AG09309 (cell line): ENCODE measurements around the gene PLEKHO2.

Experiments used
- DNase-seq: peaks from one replicate; pipeline ENCODE4 v3.0.0-alpha.2; 2010; ENCODE audit warnings: low read depth
- H3K4me3 ChIP-seq: 2 replicates; pipeline ENCODE4 v1.5.1; 2011; ENCODE audit warnings: mild to moderate bottlenecking, low read depth, low read length, moderate library complexity; ENCODE audit not compliant: control insufficient read depth
- TF ChIP-seq, protein P1 (sequence below): IDR thresholded peaks from 2 replicates; pipeline ENCODE4 v1.5.1; 2011; ENCODE audit warnings: mild to moderate bottlenecking, low read depth, low read length, inconsistent platforms; ENCODE audit not compliant: insufficient read depth, control insufficient read depth; ENCODE audit errors: missing control alignments

Gene PLEKHO2

GRCh38 chr15:64891561-64891960, 49.8 kb downstream of the PLEKHO2 start:
- H3K4me3 ChIP-seq: no peak overlapping the region
- DNase-seq: no peak
- TF ChIP-seq, protein P1, sequence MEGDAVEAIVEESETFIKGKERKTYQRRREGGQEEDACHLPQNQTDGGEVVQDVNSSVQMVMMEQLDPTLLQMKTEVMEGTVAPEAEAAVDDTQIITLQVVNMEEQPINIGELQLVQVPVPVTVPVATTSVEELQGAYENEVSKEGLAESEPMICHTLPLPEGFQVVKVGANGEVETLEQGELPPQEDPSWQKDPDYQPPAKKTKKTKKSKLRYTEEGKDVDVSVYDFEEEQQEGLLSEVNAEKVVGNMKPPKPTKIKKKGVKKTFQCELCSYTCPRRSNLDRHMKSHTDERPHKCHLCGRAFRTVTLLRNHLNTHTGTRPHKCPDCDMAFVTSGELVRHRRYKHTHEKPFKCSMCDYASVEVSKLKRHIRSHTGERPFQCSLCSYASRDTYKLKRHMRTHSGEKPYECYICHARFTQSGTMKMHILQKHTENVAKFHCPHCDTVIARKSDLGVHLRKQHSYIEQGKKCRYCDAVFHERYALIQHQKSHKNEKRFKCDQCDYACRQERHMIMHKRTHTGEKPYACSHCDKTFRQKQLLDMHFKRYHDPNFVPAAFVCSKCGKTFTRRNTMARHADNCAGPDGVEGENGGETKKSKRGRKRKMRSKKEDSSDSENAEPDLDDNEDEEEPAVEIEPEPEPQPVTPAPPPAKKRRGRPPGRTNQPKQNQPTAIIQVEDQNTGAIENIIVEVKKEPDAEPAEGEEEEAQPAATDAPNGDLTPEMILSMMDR: no peak

DNA sequence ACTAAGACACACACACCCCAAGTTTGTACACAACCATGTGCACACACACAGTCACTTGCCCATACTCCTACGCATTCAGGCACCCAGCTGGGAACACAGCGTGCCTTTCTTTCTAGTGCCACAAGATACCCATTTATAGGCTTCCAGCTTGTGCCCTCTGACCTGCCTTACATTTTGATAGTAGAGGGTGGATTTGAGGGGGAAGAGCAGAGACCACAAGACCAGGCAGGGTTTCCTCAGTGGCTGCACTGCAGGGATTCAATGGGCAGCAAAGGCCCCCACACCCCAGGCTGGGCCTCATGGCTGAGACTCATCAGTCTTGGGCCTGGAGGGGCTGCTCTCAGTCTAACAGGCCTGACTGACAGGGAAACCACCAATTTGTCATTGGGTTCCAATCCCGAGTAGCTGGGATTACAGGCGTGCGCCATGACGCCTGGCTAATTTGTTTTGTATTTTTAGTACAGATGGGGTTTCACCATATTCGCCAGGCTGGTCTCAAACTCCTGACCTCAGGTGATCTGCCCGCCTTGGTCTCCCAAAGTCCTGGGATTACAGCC, 51.2 kb downstream of the PLEKHO2 start:
- TF ChIP-seq, protein P1: no peak
- no peak overlapping the region for H3K4me3 ChIP-seq

DNA sequence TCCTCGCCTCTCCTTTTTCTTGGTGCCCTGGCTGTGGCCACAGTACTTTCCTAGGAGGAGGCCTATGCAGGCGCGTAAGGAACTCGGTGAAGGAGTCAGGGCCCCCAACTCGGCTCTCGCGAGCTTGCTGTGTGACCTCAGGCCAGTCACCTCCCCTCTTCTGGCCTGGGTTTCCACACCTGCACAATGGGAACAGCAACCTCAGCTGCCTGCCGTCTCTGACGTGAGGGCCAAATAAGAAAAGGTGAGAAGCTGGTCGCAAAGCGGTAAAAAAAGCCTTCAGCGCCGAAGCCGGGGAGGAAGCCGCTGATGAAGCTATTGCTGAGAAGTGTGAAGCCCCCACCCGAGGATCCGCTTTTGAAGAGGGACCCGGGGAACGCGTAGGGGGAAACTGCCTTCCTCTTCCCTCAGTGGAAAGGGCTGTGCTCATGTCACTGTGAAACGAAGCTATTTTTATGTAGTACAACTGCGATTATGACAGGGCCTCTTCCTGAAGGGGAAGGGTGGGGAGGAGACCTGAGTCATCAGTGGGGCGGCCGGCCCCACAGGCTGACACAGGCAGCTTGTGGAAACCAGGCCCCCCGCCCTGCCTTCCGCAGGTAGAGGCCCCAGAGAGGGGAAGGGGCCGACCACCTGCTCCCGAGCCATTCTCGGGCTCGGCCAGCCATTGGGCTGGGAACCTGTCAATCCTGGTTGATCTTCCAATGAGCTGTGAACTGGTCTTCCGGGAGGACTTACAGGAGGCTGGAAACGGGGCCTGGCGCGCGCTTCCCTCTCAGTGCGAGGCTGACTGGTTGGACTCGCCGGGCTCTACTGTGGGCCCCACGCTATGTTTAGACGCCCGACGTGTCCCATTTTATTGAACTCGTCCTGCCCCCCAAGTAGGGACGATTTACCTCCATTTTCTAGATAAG, 52.0 kb downstream of the PLEKHO2 start:
- H3K4me3 ChIP-seq: no peak overlapping the region
- DNase-seq: peak; percentile 54
- TF ChIP-seq, protein P1: no peak

More for the DNA sequence above, 51.2 kb downstream of the PLEKHO2 start:
- no peak for DNase-seq

DNA sequence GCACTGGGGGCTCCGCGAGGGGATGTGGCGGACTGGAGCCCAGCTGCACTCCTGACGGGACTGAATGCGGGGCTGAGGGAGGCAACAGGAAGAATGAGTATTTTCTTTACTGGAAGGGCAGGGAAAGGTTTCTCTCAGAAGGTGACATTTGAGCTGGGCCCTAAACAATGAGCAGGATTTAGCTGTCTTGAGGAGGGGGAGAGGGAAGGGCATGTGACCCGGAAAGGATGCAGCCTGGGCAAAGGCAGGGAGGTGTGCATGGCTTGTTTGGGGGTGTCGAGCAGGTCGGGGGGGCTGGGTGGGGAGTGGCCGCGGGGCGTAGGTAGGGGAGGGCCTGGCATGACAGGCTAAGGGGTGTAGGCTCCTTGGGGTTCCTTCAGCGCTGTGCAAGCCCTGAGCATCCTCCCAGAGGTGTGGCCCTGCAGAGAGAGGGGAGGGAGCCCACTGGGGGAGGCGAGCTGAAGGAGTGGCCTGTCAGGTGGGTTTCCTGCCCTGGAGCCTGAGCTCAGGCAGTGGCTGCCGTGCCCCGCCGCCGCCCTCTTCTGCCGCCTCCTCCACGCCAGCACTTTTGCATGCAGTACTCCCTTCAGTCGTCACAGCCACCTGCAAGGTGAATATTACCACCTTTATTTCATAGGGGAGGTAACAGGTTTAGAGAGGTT, 52.8 kb downstream of the PLEKHO2 start:
- H3K4me3 ChIP-seq: no peak overlapping the region
- no peak for DNase-seq
- TF ChIP-seq, protein P1: no peak

GRCh38 chr15:64895285-64896065, 53.8 kb downstream of the PLEKHO2 start:
- no peak overlapping the region; the same call in 1 of the 2 replicates for H3K4me3 ChIP-seq
- no peak for DNase-seq
- TF ChIP-seq, protein P1: no peak
